Colon (tissue), 2 donors: ENCODE measurements around the gene H6PD.

ENCODE experiments used
- FAIRE-seq: peaks from 2 replicates; lab custom pipeline; 2012; peaks lifted over from hg19 to GRCh38; lab: Jason Lieb, UNC
- donor health status: control.
- donor health status: control.

H6PD gene

DNA sequence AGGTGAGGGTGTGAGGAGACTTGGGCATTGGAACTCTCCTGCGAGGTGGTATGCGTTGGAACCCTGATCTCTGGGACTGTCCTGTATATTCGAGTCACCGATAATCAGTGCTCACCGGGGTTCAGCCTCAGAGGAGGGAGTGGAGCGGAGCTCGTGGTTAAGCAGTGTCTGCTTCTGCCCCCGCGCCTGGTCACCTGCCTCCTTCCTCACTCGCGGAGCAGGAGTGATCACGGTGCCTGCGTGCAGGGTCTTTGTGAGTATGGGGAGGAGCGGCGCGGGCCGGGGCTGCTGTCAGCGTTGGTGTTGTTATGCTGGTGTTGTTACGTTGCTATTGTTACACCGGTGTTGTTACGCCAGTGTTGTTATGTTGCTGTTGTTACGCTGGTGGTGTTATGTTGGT, 23.3 kb downstream of the H6PD start:
- FAIRE-seq, result no peak

DNA sequence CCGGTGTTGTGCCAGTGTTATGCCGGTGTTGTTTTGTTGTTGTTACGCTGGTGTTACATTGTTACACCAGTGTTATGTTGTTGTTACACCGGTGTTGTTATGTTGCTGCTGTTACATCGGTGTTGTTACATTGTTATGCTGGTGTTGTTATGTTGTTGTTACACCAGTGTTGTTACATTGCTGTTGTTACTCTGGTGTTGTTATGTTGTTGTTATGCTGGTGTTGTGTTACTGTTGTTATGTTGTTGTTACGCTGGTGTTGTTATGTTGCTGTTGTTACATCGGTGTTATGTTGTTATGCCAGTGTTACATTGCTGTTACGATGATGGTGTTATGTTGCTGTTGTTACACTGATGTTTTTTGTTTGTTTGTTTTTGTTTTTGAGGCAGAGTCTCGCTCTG, 24.1 kb downstream of the H6PD start:
- FAIRE-seq, result no peak

DNA sequence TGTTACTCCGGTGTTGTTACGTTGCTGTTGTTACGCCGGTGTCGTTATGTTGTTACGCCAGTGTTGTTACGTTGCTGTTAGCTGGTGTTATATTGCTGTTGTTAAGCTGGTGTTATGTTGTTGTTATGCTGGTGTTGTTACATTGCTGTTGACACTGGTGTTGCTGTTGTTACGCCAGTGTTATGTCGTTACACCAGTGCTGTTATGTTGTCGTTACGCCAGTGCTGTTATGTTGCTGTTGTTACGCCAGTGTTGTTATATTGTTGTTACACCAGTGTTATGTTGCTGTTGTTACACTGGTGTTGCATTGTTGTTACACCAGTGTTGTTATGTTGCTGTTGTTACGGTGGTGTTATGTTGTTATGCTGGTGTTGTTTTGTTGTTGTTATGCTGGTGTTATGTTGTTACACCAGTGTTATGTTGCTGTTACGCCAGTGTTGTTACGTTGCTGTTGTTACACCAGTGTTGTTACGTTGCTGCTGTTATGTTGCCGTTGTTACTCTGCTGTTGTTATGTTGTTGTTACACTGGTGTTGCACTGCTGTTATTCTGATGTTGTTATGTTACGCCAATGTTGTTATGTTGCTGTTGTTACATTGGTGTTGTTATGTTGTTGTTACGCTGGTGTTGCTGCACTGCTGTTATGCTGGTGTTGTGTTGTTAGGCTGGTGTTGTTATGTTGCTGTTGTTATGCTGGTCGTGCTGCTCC, 25.6 kb downstream of the H6PD start:
- FAIRE-seq, result no peak

DNA sequence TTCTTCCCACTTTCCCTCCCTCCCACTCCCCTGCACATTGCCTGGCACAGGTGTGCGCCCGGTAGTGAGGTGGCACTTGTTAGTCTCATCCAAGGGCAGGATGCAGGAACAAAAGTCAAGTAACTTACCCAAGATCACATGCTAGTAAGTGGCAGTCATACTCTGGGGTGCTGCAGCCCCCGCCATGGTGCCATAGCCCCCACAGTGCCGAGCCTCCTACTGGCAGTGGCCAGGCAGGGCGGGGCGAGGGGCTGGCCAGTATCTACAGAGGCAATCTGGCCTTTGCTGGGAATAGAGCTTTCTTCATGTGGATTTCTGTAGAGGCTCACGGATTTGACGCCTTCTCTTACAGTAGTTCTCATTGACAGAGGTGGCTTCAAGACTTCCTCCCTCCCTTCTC, 26.9 kb downstream of the H6PD start:
- FAIRE-seq, result no peak

DNA sequence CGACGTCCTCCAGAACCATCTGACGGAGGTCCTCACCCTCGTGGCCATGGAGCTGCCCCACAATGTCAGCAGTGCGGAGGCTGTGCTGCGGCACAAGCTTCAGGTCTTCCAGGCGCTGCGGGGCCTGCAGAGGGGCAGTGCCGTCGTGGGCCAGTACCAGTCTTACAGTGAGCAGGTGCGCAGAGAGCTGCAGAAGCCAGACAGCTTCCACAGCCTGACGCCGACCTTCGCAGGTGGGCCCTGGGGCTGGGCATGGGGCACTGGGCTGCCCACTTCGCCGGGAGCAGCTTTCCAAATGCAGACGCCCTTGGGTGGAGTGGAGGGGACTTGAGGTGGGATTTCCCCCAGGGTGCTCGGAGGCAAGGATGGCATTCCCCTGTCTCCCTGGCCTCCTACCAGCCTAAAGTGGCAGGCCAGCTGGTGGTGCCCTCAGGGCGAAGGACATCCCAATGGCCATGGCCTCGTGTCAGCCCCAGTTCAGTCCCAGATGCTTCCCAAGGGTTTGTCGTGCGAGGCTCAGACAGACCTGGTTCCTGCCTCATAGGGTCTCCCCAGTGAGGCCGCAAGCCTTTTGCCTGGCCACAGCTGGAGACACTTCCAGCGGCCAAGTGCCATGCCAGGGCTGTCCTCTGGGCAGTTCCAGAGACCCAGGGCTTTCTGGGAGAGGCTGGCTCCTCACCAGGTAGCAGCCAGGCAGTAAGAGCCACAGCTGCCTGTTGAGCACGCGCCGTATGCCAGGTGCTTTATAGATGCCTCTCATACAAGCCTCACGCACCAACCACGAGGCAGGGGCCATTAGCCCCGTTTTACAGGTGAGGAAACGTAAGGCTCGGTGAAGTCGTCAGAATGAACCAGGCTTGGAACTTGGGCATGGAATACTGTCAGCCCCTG, 27.8 kb downstream of the H6PD start:
- FAIRE-seq, result no peak

DNA sequence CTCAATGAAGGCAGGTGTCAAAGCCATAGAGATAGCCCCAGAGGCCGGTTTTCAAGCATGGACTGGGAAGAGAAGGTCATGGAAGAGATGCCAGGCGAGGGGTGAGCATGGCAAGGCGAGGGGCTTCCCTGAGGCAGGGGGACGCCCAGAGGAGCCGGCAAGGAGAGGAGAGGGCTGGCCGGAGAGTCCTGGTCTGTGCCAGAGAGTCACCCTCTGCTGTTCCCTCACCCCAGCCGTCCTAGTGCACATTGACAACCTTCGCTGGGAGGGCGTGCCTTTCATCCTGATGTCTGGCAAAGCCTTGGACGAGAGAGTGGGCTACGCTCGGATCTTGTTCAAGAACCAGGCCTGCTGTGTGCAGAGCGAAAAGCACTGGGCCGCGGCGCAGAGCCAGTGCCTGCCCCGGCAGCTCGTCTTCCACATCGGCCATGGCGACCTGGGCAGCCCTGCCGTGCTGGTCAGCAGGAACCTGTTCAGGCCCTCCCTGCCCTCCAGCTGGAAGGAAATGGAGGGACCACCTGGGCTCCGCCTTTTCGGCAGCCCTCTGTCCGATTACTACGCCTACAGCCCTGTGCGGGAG, 28.8 kb downstream of the H6PD start:
- no peak for FAIRE-seq

DNA sequence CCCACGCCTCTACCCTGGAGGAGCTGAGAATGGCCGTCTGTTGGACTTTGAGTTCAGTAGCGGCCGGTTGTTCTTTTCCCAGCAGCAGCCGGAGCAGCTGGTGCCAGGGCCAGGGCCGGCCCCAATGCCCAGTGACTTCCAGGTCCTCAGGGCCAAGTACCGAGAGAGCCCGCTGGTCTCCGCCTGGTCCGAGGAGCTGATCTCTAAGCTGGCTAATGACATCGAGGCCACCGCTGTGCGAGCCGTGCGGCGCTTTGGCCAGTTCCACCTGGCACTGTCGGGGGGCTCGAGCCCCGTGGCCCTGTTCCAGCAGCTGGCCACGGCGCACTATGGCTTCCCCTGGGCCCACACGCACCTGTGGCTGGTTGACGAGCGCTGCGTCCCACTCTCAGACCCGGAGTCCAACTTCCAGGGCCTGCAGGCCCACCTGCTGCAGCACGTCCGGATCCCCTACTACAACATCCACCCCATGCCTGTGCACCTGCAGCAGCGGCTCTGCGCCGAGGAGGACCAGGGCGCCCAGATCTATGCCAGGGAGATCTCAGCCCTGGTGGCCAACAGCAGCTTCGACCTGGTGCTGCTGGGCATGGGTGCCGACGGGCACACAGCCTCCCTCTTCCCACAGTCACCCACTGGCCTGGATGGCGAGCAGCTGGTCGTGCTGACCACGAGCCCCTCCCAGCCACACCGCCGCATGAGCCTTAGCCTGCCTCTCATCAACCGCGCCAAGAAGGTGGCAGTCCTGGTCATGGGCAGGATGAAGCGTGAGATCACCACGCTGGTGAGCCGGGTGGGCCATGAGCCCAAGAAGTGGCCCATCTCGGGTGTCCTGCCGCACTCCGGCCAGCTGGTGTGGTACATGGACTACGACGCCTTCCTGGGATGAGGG, 29.7 kb downstream of the H6PD start:
- FAIRE-seq, result no peak

DNA sequence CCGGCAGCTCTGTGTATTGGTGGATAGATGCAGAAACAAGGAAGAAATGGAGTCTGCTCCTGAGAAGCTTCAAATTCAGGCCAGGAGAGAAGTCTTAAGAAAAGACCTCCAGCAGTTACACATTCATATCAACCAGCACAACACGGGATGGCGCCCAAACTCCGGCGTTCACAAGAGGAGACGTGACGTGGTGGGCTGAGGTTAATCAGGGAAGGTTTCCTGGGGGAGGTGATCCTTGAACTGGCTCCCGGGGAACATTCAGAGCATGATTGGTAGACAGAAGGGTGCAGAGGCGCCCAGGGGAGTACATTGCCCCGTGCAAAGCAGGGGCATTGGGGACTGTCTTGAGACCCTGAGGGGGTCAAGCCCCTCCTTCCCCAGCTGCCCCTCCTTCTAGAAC, 30.5 kb downstream of the H6PD start:
- FAIRE-seq, result no peak

DNA sequence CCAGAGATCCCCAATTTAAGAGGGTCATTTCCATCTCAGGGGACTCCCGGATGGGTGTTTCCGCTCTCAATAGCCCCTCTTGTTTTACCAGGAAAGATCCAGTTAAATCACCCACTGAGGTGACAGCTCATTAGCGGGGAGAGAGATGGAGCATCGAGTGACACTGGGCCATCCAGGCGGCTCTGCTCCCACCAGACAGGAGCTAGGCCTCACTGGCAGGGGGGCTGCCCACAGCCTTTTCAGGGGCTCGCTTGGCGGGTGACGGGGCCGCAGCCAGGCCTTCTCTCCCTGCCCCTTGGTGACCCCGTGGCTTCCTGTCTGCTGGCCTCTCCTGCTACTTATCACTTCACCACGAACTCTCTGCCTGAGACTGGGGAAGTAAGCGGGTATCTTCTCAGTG, 31.4 kb downstream of the H6PD start:
- FAIRE-seq, result no peak

DNA sequence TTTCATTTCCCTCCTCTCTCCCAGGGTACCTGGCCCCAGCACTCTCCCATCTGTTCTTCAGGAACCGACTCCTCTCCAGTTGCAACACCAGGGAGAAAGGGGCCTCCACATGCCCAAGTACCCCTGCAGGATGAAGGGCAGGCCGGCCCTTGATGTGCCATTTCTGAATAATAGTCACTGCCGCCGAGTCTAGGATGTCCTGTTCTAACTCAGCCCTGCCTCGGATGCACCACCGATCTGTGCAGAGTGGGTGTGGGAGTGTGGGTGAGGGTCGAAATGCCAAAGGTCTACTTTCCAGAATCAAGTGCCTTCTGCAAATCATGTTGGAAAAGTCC, 32.7 kb downstream of the H6PD start:
- FAIRE-seq, result no peak

DNA sequence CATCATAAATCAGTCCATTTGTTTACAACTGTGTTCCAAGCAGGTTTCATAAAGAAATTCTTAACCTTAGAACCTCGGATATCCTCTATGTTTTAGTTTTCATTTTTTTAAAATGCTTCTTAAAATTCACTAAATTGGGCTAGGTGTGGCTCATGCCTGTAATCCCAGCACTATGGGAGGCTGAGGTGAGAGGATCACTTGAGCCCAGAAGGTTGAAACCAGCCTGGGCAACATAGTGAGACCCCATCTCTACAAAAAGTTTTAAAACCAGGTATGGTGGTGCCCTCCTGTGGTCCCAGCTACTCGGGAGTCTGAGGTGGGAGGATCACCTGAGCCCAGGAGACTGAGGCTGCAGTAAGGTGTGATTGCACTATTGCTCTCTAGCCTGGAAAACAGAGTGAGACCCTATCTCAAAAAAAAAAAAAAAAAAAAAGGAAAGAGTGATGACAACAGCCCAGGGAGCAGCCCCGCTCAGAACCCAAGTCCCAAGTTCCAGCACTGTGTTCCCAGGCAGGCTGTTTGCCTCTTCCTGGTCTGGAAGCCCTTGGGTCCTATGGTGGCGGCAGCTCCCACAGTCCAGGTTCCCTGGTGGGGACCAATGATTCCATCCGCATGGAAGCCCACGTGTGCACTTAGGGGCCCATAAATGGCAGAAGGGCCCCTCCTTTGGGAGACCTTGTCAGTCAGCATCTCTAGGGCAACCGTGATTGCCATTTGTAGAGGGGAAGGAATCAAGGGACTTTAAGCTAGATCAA, 33.4 kb downstream of the H6PD start:
- no peak for FAIRE-seq

DNA sequence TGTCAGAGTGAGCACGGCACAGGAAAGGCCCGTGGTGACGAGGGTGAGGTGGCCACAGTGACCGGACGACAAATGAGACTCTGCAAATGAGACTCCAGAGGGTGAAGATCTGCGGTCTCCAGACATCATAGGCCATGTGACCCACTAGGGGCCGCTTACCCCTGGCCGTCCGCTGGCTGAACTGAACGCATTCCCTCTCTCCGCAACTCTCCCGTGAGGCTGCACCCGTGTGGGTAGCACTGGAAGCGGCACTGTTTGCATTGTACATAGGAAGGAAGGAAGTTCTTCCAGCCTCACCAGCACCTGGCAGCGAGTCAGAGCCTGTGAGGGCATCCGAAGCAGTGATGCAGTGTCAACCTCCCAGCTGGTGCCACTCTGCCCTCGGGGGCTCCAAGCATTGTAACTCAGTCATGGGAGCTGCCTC, 34.5 kb downstream of the H6PD start:
- FAIRE-seq, result no peak

DNA sequence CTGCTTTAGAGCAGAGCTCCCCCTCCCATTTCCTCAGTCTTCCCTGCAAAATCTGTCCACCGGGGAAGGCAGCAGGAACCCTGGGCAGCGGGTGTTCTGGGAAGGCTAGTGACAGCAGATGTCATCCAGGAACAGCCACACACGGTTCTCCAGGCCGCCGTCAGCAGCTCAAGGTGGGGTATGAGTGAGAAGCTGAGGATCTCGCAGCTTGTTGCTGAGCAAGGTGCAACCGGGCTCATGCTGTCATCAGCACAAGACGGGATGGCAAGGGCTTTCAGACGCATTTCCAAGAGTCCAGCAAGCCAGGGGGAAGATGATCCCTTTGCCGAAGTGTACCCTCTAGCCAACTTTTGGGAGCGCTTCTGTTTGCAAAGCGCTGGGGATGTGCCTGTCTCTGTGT, 35.1 kb downstream of the H6PD start:
- FAIRE-seq, result no peak

DNA sequence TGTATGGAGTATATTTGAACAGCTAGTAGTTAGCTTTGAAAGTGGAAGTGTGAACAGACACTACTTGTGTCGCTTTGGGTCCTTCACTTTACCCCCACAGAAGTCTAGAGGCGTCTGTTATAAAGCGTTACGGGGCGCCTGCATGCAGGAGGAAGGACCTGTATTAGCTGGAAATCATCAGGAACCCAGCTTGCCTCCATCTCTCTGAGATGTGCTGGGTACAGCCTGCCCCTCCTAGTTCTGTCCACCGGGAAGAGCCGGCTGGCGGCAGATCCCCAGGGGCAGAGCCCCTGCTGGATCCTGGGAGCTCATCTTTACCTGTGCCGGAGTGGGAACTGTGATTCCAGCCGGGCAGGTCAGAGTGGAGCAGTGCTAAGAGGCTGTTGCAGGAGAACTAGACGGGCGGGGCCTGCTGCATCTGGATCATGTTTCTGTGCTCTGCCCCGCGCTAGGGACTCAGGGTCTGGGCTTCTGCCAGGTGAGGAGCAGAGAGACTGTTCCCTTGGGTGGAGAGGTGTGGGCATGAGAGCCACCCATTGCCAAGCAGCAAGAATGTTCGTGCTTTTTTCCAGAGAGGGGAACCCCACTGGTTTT, 35.8 kb downstream of the H6PD start:
- FAIRE-seq, result no peak

DNA sequence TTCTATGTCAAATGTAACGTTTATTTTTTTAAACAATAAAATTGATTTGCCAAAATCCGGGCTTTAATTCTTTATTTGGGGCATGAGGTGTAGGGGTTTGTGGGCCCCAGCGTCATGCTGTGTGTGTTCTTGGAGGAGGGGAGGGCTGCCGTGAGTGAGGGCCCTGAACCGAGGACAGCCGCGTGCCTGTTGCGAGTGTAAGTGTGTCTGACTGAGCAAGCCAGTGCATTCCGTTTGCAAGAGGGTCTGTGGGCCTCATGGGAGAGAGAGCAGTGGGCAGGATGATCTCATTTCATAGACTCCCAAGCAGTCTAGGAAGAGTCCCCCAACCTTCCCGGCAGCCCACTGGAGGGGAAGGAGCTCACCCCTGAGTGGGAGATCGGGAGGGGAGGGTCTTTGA, 36.7 kb downstream of the H6PD start:
- no peak for FAIRE-seq

DNA sequence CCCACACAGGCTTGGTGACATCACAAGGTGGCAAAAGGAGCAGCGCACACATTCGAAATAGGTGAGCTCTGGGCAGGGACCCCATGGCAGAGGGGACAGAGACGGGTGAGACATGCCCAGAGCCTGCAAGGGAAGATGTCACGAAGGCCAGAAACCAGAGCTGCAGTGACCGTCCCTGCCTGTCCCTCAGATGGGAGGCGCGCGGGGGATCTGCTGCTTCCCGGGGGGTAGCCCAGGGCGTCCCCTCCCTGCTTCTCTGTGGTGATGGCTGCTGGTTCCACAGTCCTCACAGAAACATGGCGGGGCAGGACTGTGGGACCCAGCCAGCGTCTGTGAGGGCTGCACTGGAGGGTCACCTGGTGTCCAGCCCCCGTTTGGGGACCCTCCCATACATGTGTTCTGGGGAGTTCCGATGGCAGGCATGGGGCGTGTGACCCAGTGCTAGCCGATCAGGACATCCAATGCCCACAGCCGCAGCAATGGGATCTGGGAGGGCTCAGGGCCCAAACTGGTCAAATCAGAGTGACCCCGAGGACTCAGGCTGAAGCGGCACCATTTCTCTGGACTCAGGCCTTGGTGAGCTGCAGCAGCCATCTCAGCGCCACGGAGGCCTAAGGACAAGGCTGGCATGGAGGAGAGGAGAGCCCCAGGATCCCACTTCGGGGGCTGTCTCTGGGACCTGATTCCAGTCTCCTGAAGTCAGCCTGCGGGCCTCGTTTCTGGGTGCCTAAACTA, 37.5 kb downstream of the H6PD start:
- FAIRE-seq, result no peak

DNA sequence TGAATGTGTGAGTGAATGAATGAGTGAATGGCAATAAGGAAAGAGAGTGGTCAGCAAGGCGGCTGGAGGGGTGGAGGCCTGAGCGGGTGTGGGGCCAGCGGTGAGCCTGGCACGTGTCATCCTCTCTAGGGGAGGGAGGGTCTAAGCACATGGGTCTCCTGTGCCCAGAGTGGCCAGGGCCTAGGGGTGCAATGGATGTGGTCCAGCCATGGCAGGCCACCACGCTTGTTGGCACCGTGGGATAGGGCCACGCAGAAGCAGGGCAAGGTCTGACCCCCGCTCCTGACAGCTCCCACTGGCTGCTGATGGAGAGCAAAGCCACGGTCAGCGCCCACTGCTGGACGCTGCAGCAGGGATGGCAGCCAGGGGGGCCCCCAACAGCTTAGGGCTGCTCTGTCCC, 38.6 kb downstream of the H6PD start:
- FAIRE-seq, result no peak

DNA sequence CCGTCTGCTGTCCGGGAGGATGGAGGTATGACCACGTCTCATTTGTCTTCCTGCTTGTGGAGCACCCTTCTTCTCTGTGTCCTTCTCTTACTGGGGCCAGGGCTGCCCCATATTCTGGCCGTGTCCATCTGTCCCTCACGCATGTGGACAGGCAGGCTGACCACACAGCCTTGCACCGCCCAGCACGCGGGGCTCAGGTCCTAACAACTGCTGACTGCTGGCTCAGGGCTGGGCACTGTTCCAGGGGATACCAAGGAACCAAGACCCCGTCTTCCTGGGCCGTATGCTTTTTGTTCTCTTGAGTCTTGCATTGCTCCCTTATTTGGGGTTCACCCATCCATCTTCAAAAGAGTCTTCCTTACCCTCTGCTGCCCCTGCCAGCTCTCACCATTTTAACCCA, 40.6 kb downstream of the H6PD start:
- no peak for FAIRE-seq

DNA sequence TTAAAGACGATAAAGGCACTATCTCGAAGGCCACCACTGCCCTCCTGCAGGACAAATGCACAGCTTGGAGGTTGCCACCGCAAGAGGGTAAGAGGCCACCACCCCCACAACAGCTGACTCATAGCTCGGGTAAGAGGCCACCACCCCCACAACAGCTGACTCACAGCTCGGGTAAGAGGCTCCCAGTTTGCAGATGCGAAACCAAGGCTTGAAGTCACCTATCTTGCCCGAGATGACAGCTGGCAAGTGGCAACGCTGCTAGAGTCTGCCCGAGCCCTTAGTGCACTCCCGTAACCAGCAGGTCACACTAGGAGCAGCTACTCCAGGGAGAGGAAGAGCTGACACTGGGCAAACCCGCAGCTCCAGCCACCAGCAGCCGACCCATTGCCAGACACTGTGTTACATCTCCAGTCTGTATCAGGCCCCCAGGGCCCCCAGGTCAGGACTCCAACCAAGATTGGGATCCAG, 41.0 kb downstream of the H6PD start:
- no peak for FAIRE-seq

DNA sequence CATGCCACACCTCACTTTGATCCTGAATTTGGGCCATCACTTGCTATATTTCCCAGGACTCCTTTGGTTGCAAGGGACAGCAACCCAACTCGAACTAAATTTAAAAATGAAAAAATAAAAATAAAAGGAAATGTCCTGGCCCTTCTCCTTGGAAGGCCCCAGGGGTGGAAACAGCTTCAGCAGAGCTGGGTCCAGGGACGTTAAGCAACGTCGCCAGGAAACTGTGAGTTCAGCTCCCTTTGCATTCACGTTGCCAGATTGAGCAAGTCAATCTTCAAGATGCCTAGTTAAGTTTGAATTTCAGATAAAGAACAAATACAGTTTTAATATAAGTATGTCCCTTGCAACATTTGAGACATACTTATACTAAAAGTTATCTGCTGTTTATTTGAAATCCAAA, 43.5 kb downstream of the H6PD start:
- no peak for FAIRE-seq
